Activated gamma-delta T cell treated with Interleukin-2 at 50 U/mL for 16 hours (primary cell): ENCODE data around the gene THRA.

Experiments used
- DNase-seq: peaks from one replicate; pipeline ENCODE4 v3.0.0-alpha.2; 2020

THRA gene

DNA sequence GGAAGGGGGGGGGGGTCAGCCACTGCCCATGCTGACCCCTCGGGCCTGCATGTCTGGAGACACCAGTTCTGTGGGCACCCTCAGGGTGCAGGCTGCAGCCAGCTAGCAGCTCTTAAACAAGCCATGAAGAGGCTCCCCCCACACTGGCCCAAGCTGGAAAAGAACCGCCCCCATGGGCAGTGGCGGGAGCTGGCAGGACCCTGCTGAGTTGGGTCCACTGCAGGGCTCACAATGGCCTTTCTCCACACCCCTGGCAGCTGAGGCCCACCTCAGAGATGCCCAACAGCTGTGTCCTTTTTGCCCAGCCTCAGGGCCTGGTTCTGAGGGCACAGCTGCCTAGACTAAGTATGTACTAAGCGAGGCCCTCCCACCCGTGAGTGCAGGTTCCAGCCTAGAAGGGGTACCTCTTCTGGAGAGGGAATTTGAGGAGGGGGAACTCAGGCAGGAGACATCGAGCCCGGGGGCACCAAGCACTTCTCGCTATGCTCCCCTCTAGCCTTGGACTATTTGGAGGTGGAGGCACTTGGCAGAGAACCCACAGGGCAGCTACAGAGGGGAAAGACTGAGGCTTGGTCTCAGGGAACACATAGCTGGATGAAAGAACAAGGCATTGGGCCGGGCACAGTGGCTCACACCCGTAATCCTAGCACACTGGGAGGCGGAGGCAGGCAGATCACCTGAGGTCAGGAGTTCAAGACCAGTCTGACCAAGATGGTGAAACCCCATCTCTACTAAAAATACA, 3.2 kb downstream of the THRA start:
- DNase-seq, result no peak

DNA sequence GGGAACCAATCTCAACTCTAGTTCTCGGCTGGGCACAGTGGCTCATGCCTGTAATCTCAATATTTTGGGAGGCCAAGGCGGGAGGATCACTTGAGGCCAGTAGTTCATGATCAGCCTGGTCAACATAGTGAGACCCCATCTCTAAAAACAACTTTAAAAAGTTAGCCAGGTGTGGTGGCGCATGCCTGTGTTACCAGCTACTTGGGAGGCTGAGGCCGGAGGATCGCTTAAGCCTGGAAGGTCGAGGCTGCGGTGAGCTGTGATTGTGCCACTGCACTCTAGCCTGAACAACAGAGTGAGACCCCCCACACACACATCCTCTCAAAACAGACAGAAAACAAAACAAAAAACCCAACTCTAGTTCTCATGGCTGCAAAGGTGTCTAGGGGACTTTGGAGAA, 4.9 kb downstream of the THRA start:
- no peak for DNase-seq

DNA sequence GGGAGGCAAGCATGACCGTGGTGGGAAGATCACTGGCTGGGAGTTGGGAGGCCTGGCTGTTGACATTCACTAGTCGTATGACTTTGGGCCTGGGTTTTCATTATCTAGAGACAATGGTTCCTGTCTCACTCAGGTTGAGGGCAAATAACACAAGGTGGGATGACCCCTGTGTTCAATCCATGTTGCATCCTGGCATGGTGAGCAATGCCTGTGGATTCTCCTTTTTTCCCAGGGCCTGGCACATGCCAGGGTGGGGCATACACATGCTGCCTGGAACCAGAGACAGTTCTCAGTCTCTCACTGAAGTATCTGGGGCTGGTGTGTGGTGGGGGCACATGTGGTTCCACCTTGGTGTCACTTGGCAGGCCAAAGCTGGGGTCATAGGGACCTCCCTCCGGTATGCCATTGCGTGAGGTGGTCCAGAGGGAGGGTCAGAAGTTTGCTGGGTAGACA, 5.4 kb downstream of the THRA start:
- DNase-seq, result no peak

DNA sequence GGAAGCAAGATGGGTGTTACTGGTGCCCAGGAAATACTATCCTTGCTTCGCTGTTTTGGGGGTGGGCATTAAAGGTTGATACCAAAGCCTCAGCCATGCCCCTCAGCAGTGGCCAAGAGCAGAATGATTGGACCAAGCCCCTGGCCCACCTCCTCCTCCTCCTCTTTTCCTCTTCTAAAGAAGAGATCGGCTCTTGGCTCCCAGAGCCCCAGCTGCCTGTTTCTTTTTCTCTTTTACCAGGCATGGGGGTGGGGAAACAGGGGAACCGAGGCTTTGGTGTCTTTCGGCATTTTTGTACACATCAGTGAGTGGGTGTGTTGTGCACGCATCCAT, 5.8 kb downstream of the THRA start:
- DNase-seq, result no peak

DNA sequence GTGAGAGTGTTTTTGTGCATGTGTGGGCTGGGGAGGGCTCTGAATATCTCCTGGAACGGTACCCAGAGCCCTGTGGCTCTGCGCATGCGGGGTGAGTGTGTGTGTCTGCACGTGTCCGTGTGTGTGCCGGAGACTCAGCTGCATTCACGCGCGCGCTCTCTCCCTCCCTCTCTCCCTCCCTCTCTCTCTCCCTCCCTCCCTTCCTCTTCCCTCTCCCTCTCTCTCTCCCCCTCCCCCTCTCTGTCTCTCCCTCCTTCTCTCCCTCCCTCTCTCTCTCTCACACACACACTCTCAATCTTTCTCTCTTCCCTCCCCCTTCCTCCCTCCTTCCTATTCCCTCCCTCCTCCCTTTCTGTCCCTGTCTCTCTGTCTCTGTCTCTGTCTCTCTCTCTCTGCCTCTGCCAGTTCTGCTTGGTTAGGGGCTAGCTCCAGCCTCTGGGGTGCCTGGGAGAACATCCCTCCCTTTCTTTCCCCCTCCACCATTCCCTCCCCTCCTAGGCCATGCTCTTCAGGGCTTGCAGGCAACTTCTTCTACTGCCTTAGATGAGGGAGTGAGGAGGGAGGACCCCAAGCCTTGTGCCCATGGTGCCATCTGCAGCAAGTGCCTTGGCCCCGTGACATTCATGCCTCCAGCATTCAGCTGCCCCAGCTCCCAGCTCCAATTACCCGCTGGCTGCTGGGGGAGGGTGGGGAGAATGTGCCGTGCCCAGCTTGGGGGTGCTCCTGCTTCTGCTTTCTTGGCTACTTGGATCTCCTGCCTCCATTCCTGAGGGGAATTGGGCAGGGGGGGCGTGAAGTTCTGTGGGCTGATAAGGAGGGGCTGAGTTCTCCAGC, 6.4 kb downstream of the THRA start:
- peak; percentile 72 for DNase-seq

DNA sequence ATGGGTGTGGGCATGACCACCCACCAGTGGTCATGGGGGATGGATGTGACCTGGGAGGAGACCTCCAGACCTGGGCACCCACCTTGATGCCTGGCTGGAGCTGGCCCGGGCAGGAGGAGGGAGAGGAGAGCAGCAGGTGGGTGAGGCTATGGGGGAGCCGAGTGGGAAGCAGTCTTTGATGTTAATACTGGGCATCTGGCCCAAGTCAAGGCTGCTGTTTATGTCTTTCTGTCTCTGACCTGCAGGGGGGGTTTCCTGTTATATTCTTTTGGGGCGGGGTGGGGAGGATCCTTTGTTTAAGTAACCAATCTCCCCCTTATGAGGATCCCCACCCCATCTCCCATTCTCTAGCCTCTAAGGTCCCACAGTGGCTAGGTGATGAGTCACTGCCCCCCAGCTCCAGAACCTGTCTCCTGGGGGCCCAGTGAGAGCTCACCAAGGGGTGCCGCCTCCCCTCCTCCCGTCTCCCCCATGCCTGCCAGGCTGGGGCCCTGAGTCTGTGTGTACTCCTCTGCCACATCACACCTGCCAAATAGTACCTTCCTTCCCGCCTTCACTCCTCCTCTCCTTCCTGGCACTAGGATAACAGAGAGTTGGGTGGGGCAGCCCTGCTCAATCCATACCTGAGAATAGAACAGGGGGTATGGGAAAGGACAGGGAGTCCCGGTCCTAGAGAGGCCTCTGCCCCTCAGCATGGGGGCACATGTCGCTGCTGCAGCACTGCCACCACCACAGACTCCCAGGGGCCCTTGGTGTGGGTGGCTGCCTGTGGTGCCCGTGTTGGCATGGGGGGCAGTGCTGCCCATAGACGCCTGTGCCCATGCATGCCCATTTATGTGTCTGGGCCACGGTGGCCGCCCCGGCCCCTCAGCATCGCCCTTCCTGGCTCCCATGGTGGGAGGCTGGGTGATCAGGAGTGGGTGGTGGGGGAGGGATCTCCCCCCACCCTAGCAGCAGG, 7.3 kb downstream of the THRA start:
- DNase-seq, result peak; percentile 60

DNA sequence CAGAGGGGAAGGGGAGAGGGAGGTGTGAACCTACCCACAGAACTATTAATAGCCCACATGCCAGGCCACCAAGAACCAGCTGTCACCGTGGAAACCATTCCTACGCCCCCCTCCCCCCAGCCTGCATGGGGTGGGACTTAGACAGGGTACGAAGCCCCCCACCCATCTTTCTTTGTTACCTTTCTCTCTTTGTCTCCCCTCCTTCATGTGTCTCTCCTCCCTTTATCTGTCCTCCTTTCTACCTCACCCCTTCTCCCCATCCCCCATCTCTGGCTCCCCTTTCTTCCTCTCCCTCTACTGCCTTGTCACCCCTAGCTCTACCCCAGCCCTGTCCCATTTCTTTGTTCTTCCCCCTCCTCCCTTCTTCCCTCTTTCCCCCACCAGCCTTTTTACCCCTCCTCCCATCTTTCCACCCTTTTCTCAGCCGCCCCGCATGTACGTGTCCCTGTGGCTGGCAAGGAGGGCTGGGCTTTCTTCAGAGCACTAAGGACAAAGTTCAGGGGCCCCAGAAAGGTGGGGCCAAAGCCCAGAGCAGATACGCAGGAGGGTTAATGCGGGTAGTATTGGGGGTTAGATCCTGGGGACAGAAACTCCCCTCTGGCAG, 8.0 kb downstream of the THRA start:
- no peak for DNase-seq

DNA sequence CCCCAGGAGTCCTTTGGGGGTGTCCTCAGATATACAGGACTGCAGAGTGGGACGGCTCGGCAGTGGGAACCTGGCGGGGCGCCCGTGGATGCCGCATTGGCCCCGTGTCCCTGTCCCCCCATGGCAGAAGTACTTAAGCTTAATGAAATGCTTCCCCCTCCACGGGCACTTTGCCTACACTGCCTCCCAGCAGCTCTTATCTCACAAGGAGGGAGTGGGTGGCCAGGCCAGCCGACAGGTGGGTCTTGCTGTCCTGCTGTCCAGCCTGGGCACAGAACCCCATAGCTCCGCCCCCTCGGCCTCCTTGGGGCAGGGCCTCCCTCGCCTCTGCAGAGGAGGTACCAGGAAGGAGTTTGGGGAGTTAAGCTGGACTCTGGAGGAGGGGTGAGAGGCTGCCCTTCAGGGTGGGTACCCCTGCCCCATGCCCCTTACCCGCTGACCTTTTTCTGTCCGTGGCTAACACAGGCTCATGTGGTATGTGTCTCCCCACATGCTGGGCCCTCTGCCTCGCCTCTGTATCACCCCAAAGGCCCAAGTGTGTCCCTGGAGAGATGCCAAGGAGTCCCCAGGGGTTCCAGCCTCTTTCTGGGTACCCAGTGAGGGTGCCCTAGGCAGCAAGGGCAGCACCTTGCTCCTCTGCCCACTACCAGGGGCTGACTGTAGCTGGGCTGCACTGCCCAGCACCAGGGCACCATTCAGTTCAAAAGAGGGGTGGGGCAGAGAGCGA, 8.7 kb downstream of the THRA start:
- no peak for DNase-seq

DNA sequence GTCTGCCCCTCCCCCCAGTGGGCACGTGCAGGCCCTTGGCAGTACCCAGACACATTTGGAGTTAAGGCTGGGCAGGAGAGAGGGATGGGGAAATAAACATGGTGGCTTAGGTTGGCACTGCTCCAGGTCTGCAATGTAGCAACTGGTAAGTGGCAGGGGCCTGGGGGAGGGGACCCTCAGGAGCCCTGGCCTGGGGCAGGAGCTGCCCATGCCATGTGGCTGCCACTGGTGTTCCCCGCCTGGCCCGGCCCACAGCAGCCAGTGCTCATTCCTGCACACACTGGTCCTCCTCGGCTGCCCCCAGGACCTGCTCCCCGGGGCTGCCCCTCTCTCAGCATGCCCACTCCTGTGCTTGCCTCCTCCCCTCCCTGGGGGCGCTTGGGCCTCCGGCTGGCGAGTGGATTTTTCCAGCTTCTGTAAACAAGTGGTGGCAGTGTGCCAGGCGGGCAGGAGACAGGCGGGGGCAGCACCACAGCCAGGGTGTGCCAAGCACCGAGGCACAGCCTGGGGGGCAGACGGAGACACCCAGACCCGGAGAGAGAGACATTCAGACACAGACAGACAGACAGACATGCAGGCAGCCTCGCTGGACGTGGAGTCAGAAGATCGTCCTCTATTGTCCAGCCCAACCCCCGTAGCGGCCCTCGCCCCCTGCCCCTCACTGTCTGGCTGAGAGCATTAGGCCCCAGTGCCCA, 9.4 kb downstream of the THRA start:
- DNase-seq, result no peak

DNA sequence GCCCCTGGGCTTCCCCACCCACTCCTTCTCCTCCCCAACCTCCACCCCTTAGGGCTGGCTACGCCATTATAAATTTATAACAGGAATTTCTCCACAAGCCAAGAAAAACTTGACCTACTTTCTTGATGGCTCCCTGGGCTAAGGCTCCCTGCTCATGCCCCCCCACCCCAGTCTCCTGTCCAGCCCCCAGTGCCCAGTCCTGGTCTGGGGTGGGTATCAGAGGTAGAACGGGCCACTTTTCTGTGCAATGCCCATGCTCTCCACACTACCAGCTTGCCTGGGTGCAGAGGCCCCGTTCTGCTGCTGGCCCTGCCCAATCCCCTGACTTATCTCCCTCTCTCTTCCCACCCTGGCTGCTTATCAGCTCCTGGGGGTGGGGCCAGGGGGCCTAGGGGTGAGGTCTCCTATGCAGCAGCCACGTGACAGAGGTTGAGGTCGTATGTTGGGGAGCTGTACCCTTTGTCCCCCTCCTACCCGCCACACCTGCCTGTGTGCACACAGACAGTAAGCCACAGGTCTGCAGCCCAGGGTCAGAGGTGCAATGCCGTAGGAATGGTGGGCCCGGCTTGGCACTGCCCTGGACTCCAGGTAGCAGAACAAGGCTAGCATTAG, 10.1 kb downstream of the THRA start:
- no peak for DNase-seq

DNA sequence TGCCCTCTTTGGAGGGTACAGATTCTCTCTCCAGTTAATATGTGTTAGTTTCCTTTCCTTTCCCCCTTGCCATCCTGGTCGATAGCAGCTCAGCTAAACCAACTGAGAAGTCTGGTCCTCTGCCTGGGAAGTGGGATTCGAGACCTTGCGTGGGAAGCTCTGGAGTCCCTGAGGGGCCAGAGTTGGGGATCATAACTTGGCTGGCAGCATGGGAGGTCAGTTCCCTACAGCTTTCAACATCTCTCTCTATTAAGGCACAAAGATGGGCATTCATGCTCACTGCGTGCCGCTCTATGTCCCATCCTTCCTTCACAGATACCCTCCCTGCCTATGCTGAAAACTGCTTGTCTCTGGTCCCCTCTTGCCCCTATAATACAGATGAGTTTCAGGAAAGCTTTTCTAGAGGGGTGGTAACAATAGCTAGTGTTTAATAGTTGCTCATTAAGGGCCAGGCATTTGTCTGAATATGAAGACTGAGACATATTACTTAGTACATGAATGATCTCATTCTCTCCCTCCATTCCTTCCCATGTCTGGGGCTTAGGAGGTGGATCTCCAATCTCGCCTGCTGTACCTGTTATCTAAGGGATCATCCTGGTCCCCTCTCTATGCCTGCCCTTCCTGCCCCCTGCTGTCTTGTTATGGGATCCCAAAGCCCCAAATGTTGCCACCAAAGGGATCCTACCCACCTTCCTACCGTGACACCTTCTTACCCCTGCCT, 10.8 kb downstream of the THRA start:
- no peak for DNase-seq

DNA sequence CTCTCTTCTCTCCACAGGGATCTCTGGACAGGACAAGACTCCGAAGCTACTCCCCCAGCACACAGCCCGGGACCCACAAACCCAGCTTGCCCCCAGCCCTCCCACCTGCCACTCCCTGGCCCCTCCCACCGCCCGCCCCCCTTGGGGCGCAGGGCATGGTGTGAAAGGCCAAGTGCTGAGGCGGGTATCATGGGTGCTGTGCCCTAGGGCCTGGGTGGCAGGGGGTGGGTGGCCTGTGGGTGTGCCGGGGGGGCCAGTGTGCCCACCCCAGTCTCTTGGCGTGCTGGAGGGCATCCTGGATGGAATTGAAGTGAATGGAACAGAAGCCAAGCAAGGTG, 11.4 kb downstream of the THRA start:
- no peak for DNase-seq

DNA sequence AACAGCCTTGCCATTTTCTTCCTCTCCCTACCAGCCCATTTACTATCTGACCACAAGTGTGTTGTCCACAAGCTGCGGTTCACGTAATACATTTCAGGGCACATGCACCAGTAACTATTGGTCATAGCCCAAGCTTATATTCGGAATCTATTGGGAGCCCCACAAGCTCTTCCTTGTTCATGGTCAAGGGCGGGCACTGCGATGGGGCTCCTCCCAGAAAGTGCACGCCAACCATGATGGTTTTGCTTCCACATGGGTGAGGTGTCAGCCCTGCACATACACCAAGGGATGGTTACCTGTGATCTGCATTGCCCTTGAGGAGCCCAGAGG, 12.1 kb downstream of the THRA start:
- no peak for DNase-seq

DNA sequence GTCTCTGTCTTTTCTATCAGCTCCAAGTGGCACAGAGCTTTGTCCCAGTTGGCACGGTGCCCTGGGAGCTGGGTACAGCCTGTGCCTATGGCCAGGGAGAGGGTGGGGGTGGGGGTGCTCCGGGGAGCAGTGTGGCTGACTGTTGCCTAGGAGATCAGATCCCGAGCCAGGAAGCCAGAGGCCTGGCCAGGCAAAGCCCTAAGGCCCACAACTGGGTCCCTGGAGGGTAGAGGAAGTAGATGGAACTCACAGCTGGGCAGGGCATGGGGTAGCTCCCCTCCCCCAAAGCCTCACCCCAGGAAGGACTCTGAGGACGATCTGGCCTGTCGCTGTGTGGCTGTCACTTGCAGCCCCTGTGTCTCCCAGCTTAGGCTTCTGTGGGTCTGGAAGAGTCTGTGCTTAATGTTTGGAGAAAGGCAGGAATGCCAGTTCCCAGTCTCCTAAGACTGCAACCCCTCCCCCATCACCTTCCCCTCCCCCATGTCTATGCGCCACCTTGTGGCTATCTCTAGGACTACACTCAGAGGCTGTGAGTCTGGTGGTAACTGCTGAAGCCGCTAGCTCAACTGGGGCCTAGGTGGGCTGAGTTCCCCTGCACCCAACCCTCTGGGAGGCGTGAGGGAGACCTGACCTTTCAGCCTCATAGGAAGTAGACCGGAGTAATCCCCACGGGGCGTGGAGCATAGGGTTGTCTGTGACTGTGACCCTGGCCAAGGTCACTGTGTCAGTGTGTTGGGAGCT, 12.6 kb downstream of the THRA start:
- DNase-seq, result peak; percentile 66

DNA sequence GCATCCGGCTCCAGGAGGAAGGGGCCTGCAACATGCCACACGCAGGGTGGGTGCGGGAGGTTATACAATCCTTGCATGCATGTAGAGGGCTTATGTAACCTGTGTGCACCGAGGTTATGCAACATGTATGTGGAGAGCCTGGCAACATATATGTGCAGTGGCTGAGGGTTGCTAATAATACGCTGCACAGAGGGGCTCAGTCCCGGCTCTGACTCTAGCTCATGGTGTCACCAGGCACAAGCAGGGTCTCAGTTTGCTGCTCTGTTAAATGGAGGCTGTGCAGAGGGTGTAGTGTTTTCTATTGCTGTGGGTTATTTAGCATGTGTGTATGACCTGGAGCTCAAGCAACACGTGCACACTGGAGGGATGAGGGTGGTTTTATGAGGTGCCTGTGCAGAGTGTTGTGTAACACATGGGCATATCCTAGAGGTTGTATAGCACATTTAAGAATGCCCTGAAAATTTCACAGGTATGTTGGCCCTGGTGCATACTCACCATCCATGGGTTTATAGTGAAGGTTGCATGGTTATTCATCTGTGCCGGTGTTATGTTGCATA, 13.3 kb downstream of the THRA start:
- no peak for DNase-seq

DNA sequence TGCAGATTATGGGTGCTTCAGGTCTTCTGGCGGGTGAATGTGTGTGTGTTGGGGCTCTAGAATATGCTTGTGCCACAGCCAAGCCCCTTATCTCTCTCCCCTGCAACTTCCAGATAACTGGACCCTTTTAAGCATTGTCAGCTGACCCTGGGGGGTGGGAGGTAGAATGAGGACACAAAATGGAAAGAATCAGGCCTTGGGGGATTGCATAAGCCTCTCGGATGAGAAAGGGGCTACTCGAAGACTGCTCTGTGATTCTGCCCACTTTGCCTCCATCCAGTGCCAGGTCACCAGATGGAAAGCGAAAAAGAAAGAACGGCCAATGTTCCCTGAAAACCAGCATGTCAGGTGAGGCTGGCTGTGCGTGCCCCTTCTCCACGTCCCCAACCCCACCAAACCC, 13.8 kb downstream of the THRA start:
- no peak for DNase-seq

DNA sequence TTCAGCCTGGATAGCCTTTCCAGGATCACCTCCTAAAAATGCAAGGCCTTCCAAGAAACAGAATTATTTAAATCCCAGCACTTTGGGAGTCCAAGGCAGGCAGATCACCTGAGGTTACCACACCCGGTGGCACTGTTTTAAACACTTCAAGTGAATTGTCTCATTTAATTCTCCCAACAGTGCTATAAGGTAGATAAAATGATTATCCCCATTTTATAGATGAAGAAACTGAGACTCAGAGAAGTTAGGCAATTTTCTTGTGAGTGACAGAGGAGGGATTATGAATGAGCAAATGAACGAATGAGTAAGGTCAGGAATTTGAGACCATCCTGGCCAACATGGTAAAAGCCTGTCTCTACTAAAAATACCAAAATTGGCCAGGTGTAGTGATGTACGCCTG, 16.8 kb downstream of the THRA start:
- DNase-seq, result no peak

DNA sequence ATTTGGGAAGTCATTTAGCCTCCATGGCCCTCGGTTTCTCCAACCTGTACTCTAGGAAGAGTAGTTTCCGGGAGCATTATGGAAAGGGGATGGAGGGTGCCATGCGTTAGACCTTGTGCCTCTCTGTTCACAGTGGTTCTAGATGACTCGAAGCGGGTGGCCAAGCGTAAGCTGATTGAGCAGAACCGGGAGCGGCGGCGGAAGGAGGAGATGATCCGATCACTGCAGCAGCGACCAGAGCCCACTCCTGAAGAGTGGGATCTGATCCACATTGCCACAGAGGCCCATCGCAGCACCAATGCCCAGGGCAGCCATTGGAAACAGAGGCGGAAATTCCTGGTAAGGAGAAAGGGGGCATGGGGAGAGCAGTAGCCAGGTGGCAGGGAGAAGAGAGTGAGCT, 21.7 kb downstream of the THRA start:
- no peak for DNase-seq
